Vagina (tissue), 2 donors: ENCODE results near the gene ZFTA.

Experiments used
- POLR2A ChIP-seq, 2 donors: fragments of 450-650 bp; IDR thresholded peaks; one replicate each; pipeline ENCODE4 v1.6.1; 2017; ENCODE audit warnings: antibody characterized with exemption in 2 of 2, mild to moderate bottlenecking in 2 of 2, moderate library complexity in 2 of 2
- TF ChIP-seq, protein P1 (sequence below), 3 experiments: fragments of 450-650 bp in 2 of 3; fragments of 200-600 bp in 1 of 3; sonication (generic) in 1 of 3; IDR thresholded peaks; one replicate each; pipeline ENCODE4 v1.5.1; 2017 to 2019; ENCODE audit warnings: antibody characterized with exemption in 3 of 3, mild to moderate bottlenecking in 2 of 3, moderate library complexity in 2 of 3

DNA sequence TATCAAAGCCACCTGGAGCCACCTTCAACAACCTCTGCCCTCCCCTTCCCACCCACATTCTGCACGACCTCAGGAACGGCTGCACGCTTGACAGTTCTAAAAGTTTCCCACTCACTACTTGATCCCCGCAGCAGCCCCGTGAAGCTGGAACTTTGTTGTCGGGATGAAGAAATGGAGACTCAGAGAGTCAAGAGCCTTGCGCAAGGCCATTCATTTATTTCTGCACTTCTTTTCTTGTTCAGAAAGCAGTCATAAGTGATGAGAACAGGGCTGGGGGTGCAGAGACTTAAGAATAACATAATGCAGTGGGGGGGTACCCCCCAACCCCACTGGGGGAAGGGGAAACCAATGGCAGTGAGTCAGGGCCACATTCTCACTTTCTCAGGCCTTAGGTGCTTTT, 2.2 kb upstream of the ZFTA start:
- TF ChIP-seq POLR2A (IDR thresholded peaks at IDR 0.05), result no peak
- TF ChIP-seq, protein P1, sequence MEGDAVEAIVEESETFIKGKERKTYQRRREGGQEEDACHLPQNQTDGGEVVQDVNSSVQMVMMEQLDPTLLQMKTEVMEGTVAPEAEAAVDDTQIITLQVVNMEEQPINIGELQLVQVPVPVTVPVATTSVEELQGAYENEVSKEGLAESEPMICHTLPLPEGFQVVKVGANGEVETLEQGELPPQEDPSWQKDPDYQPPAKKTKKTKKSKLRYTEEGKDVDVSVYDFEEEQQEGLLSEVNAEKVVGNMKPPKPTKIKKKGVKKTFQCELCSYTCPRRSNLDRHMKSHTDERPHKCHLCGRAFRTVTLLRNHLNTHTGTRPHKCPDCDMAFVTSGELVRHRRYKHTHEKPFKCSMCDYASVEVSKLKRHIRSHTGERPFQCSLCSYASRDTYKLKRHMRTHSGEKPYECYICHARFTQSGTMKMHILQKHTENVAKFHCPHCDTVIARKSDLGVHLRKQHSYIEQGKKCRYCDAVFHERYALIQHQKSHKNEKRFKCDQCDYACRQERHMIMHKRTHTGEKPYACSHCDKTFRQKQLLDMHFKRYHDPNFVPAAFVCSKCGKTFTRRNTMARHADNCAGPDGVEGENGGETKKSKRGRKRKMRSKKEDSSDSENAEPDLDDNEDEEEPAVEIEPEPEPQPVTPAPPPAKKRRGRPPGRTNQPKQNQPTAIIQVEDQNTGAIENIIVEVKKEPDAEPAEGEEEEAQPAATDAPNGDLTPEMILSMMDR (IDR thresholded peaks at IDR 0.05), result no peak
